ENCODE data around the gene ZBTB16. TPM values are rescaled to one million over a fixed set of nuclear protein-coding genes. Genes with fewer than 3 reads are reported as not detected.

The ZBTB16 gene
- polyA plus RNA-seq, 1 donor from 2014 or later = 0.45 TPM

- Histone ChIP-seq H3K9me2 (ENCODE audit: insufficient read depth, low read length) (no peaks in the 10 kb centered on the region), H4K20me1 (ENCODE audit: insufficient read depth) (no peaks in the 10 kb centered on the region), H3K79me2 (replicated peaks; ENCODE audit: insufficient read depth, low read length) (peaks cover 6% of the 10 kb centered on the region), H3F3A (ENCODE audit: insufficient read depth, low read length, poor library complexity, severe bottlenecking) (no peaks in the 10 kb centered on the region), H3K36me3 (ENCODE audit: insufficient read depth, low read length) (no peaks in the 10 kb centered on the region), H3K27me3 (ENCODE audit: insufficient read depth, low read depth, low read length) (no peaks in the 10 kb centered on the region), H3K9me3 (ENCODE audit: low read length) (no peaks in the 10 kb centered on the region), H2AFZ (ENCODE audit: low read depth, low read length) (no peak overlapping the region), H3K27ac (ENCODE audit: low read length) (no peak overlapping the region), H3K4me2 (ENCODE audit: low read length) (no peak overlapping the region), H3K9ac (ENCODE audit: low read length) (no peak overlapping the region), H3K4me3 (ENCODE audit: low read length) (no peak overlapping the region)
- TF ChIP-seq EZH2 (IDR thresholded peaks at IDR 0.05; ENCODE audit: borderline replicate concordance, insufficient read depth, low read length, poor library complexity, severe bottlenecking) (no peak), REST (IDR thresholded peaks at IDR 0.05; ENCODE audit: borderline replicate concordance) (no peak), POLR2AphosphoS5 (IDR thresholded peaks at IDR 0.05) (no peak), MXI1 (conservative IDR thresholded peaks at IDR 0.05; ENCODE audit: poor library complexity, severe bottlenecking) (no peak), CTCF (IDR thresholded peaks at IDR 0.05; ENCODE audit: poor library complexity, severe bottlenecking) (no peak), EP300 (conservative IDR thresholded peaks at IDR 0.05; ENCODE audit: poor library complexity, severe bottlenecking) (no peak), TAF1 (IDR thresholded peaks at IDR 0.05; ENCODE audit: low read depth) (no peak), RAD21 (conservative IDR thresholded peaks at IDR 0.05) (no peak), SMC3 (conservative IDR thresholded peaks at IDR 0.05; ENCODE audit: poor library complexity) (no peak)
Measured at GRCh38 chr11:114152785-114153184, 93.3 kb downstream of the ZBTB16 start.

- Histone ChIP-seq H3K27ac (ENCODE audit: low read length) (no peak overlapping the region), H2AFZ (ENCODE audit: low read depth, low read length) (no peak overlapping the region), H3K9me2 (ENCODE audit: insufficient read depth, low read length) (no peaks in the 10 kb centered on the region), H3K4me2 (ENCODE audit: low read length) (no peak overlapping the region), H3K79me2 (replicated peaks; ENCODE audit: insufficient read depth, low read length) (peaks cover 6% of the 10 kb centered on the region), H4K20me1 (ENCODE audit: insufficient read depth) (no peaks in the 10 kb centered on the region), H3K36me3 (ENCODE audit: insufficient read depth, low read length) (no peaks in the 10 kb centered on the region), H3K27me3 (ENCODE audit: insufficient read depth, low read depth, low read length) (no peaks in the 10 kb centered on the region), H3K4me3 (ENCODE audit: low read length) (no peak overlapping the region), H3K9ac (ENCODE audit: low read length) (no peak overlapping the region), H3K9me3 (ENCODE audit: low read length) (no peaks in the 10 kb centered on the region), H3F3A (ENCODE audit: insufficient read depth, low read length, poor library complexity, severe bottlenecking) (no peaks in the 10 kb centered on the region)
- TF ChIP-seq EP300 (conservative IDR thresholded peaks at IDR 0.05; ENCODE audit: poor library complexity, severe bottlenecking) = no peak
- TF ChIP-seq EZH2 (IDR thresholded peaks at IDR 0.05; ENCODE audit: borderline replicate concordance, insufficient read depth, low read length, poor library complexity, severe bottlenecking) = no peak
- no peak for TF ChIP-seq REST (IDR thresholded peaks at IDR 0.05; ENCODE audit: borderline replicate concordance)
- TF ChIP-seq RAD21 (conservative IDR thresholded peaks at IDR 0.05) = no peak
- TF ChIP-seq MXI1 (conservative IDR thresholded peaks at IDR 0.05; ENCODE audit: poor library complexity, severe bottlenecking) = no peak
- no peak for TF ChIP-seq POLR2AphosphoS5 (IDR thresholded peaks at IDR 0.05)
- no peak for TF ChIP-seq TAF1 (IDR thresholded peaks at IDR 0.05; ENCODE audit: low read depth)
- no peak for TF ChIP-seq SMC3 (conservative IDR thresholded peaks at IDR 0.05; ENCODE audit: poor library complexity)
- TF ChIP-seq CTCF (IDR thresholded peaks at IDR 0.05; ENCODE audit: poor library complexity, severe bottlenecking) = no peak
Measured at GRCh38 chr11:114153224-114153623, 93.7 kb downstream of the ZBTB16 start.
